HL-60 (cell line): ENCODE data around the gene MAN2C1.

ENCODE experiments used
- DNase-seq, 2 experiments: peaks; one replicate each; pipeline ENCODE4 v3.0.0-alpha.2; 2010 to 2020; ENCODE audit warnings: low read depth in 1 of 2, low spot score in 1 of 2
- H3K27ac ChIP-seq: fragments of 250-450 bp; sonication (Bioruptor Pico); replicated peaks from 2 replicates; pipeline ENCODE4 v1.5.1; 2020; ENCODE audit warnings: mild to moderate bottlenecking, moderate library complexity
- H3K27me3 ChIP-seq: fragments of 250-450 bp; sonication (Bioruptor Pico); 2 replicates; pipeline ENCODE4 v1.5.1; 2021; ENCODE audit warnings: mild to moderate bottlenecking, moderate library complexity; ENCODE audit not compliant: insufficient read depth, poor library complexity, severe bottlenecking
- H3K4me3 ChIP-seq: replicated peaks from 2 replicates; pipeline ENCODE4 v1.5.1; 2011; ENCODE audit warnings: mild to moderate bottlenecking, control low read depth, low read length; ENCODE audit not compliant: insufficient read depth
- CTCF ChIP-seq: IDR thresholded peaks from one replicate; pipeline ENCODE4 v1.5.1; 2011; ENCODE audit warnings: low read length, control low read depth, inconsistent platforms; ENCODE audit not compliant: insufficient read depth
- GABPA ChIP-seq: IDR thresholded peaks from 2 replicates; pipeline ENCODE4 v1.6.1; 2012; ENCODE audit warnings: low read depth
- POLR2AphosphoS5 ChIP-seq: IDR thresholded peaks from 2 replicates; pipeline ENCODE4 v1.6.1; 2012; ENCODE audit warnings: low read depth
- REST ChIP-seq: IDR thresholded peaks from 2 replicates; pipeline ENCODE4 v1.6.1; 2012; ENCODE audit warnings: low read depth; ENCODE audit not compliant: insufficient replicate concordance
- SPI1 ChIP-seq: IDR thresholded peaks from 2 replicates; pipeline ENCODE4 v1.6.1; 2012; ENCODE audit warnings: low read depth, mild to moderate bottlenecking, borderline replicate concordance

Gene MAN2C1

GRCh38 chr15:75342221-75342620 is 26.2 kb downstream of the MAN2C1 start:
- TF ChIP-seq GABPA: no peak
- no peak for TF ChIP-seq POLR2AphosphoS5
- no peak for TF ChIP-seq REST
- no peak for TF ChIP-seq SPI1
- no peak for TF ChIP-seq CTCF

GRCh38 chr15:75339531-75340240 is 28.7 kb downstream of the MAN2C1 start:
- DNase-seq: no peak
- Histone ChIP-seq H3K27me3 (no peaks in the 10 kb centered on the region), H3K4me3 (no peak overlapping the region), H3K27ac (no peak overlapping the region)
- TF ChIP-seq REST: no peak
- no peak for TF ChIP-seq GABPA
- no peak for TF ChIP-seq SPI1
- TF ChIP-seq POLR2AphosphoS5: no peak
- no peak for TF ChIP-seq CTCF

More at GRCh38 chr15:75342221-75342620, 26.2 kb downstream of the MAN2C1 start:
- no peak overlapping the region for H3K27ac ChIP-seq
- DNase-seq: no peak
- H3K4me3 ChIP-seq: no peak overlapping the region
- peaks cover 4% of the 10 kb centered on the region for H3K27me3 ChIP-seq

- Histone ChIP-seq H3K27me3 (no peaks in the 10 kb centered on the region), H3K27ac (no peak overlapping the region), H3K4me3 (no peak overlapping the region)
- TF ChIP-seq GABPA: no peak
- no peak for TF ChIP-seq REST
- no peak for TF ChIP-seq CTCF
- TF ChIP-seq SPI1: no peak
- TF ChIP-seq POLR2AphosphoS5: no peak
- no peak for DNase-seq
These were observed 29.7 kb downstream of the MAN2C1 start for GRCh38 chr15:75338661-75339240.
